Hindlimb muscle (tissue), 1 donor: ENCODE data around the gene THRA. TPM values are rescaled to one million over a fixed set of nuclear protein-coding genes. Genes with fewer than 3 reads are reported as not detected.

ENCODE experiments used
- DNase-seq: peaks from one replicate; pipeline ENCODE4 v3.0.0-alpha.2; 2013
- polyA plus RNA-seq: library from polyadenylated mRNA; unstranded; fragments of 120-200 nt; gene quantifications from one replicate; pipeline ENCODE4 v1.2.1, GENCODE V29; 2013; ENCODE audit not compliant: insufficient read length

Gene THRA
- polyA plus RNA-seq, 1 donor, result 85.6 TPM

DNA sequence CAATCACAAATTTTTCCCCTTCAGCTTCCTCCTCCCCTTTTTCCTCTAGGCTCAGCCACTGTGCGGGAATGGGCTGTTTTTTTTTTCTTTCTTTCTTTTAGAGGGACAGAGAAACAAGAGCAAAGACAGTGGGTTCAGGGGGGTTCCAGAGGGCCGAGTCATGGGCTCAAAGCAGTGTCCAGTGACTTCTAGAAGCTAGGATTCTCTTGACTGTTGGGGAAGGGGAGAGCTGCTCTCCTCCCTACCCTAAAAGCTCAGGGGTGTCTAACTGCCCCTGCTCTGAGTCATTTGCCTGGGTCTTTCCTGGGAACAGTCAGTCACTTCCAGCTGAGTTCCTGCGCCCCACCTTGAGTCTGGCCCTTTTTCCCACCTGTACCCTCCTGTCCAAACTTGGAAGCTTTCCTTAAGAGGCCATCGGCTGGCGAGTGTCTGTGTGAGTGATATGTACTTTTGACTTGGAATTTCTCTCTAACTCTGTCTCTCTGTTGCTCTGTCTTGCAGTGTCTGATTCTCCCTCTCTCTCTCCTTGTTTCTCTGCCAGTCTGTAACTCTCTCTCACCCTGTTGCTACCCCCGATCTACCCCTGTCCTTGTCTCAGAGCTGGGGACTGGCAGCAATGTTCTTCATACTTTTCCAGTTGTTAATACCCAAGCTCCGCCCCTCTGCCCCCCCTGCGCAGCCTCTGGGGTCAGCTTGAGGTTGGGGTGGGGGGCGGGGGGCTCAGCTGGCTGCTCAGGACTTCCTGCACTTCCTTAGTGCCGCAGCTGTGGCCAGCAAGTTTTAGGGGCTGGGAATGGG is 2.4 kb downstream of the THRA start:
- DNase-seq, result peak; percentile 72

DNA sequence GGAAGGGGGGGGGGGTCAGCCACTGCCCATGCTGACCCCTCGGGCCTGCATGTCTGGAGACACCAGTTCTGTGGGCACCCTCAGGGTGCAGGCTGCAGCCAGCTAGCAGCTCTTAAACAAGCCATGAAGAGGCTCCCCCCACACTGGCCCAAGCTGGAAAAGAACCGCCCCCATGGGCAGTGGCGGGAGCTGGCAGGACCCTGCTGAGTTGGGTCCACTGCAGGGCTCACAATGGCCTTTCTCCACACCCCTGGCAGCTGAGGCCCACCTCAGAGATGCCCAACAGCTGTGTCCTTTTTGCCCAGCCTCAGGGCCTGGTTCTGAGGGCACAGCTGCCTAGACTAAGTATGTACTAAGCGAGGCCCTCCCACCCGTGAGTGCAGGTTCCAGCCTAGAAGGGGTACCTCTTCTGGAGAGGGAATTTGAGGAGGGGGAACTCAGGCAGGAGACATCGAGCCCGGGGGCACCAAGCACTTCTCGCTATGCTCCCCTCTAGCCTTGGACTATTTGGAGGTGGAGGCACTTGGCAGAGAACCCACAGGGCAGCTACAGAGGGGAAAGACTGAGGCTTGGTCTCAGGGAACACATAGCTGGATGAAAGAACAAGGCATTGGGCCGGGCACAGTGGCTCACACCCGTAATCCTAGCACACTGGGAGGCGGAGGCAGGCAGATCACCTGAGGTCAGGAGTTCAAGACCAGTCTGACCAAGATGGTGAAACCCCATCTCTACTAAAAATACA is 3.2 kb downstream of the THRA start:
- DNase-seq, result no peak

DNA sequence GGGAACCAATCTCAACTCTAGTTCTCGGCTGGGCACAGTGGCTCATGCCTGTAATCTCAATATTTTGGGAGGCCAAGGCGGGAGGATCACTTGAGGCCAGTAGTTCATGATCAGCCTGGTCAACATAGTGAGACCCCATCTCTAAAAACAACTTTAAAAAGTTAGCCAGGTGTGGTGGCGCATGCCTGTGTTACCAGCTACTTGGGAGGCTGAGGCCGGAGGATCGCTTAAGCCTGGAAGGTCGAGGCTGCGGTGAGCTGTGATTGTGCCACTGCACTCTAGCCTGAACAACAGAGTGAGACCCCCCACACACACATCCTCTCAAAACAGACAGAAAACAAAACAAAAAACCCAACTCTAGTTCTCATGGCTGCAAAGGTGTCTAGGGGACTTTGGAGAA is 4.9 kb downstream of the THRA start:
- no peak for DNase-seq

GRCh38 chr17:40068129-40068581 is 5.4 kb downstream of the THRA start:
- DNase-seq, result no peak

DNA sequence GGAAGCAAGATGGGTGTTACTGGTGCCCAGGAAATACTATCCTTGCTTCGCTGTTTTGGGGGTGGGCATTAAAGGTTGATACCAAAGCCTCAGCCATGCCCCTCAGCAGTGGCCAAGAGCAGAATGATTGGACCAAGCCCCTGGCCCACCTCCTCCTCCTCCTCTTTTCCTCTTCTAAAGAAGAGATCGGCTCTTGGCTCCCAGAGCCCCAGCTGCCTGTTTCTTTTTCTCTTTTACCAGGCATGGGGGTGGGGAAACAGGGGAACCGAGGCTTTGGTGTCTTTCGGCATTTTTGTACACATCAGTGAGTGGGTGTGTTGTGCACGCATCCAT is 5.8 kb downstream of the THRA start:
- DNase-seq, result no peak

DNA sequence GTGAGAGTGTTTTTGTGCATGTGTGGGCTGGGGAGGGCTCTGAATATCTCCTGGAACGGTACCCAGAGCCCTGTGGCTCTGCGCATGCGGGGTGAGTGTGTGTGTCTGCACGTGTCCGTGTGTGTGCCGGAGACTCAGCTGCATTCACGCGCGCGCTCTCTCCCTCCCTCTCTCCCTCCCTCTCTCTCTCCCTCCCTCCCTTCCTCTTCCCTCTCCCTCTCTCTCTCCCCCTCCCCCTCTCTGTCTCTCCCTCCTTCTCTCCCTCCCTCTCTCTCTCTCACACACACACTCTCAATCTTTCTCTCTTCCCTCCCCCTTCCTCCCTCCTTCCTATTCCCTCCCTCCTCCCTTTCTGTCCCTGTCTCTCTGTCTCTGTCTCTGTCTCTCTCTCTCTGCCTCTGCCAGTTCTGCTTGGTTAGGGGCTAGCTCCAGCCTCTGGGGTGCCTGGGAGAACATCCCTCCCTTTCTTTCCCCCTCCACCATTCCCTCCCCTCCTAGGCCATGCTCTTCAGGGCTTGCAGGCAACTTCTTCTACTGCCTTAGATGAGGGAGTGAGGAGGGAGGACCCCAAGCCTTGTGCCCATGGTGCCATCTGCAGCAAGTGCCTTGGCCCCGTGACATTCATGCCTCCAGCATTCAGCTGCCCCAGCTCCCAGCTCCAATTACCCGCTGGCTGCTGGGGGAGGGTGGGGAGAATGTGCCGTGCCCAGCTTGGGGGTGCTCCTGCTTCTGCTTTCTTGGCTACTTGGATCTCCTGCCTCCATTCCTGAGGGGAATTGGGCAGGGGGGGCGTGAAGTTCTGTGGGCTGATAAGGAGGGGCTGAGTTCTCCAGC is 6.4 kb downstream of the THRA start:
- peak; percentile 94 for DNase-seq

GRCh38 chr17:40069751-40070708 is 7.3 kb downstream of the THRA start:
- DNase-seq, result no peak

- no peak for DNase-seq
Observed at GRCh38 chr17:40070709-40071312, 8.0 kb downstream of the THRA start.

GRCh38 chr17:40071313-40072039 is 8.7 kb downstream of the THRA start:
- DNase-seq, result no peak

- no peak for DNase-seq
Observed at GRCh38 chr17:40072040-40072734, 9.4 kb downstream of the THRA start.

DNA sequence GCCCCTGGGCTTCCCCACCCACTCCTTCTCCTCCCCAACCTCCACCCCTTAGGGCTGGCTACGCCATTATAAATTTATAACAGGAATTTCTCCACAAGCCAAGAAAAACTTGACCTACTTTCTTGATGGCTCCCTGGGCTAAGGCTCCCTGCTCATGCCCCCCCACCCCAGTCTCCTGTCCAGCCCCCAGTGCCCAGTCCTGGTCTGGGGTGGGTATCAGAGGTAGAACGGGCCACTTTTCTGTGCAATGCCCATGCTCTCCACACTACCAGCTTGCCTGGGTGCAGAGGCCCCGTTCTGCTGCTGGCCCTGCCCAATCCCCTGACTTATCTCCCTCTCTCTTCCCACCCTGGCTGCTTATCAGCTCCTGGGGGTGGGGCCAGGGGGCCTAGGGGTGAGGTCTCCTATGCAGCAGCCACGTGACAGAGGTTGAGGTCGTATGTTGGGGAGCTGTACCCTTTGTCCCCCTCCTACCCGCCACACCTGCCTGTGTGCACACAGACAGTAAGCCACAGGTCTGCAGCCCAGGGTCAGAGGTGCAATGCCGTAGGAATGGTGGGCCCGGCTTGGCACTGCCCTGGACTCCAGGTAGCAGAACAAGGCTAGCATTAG is 10.1 kb downstream of the THRA start:
- DNase-seq, result no peak

DNA sequence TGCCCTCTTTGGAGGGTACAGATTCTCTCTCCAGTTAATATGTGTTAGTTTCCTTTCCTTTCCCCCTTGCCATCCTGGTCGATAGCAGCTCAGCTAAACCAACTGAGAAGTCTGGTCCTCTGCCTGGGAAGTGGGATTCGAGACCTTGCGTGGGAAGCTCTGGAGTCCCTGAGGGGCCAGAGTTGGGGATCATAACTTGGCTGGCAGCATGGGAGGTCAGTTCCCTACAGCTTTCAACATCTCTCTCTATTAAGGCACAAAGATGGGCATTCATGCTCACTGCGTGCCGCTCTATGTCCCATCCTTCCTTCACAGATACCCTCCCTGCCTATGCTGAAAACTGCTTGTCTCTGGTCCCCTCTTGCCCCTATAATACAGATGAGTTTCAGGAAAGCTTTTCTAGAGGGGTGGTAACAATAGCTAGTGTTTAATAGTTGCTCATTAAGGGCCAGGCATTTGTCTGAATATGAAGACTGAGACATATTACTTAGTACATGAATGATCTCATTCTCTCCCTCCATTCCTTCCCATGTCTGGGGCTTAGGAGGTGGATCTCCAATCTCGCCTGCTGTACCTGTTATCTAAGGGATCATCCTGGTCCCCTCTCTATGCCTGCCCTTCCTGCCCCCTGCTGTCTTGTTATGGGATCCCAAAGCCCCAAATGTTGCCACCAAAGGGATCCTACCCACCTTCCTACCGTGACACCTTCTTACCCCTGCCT is 10.8 kb downstream of the THRA start:
- no peak for DNase-seq

DNA sequence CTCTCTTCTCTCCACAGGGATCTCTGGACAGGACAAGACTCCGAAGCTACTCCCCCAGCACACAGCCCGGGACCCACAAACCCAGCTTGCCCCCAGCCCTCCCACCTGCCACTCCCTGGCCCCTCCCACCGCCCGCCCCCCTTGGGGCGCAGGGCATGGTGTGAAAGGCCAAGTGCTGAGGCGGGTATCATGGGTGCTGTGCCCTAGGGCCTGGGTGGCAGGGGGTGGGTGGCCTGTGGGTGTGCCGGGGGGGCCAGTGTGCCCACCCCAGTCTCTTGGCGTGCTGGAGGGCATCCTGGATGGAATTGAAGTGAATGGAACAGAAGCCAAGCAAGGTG is 11.4 kb downstream of the THRA start:
- no peak for DNase-seq

- no peak for DNase-seq
Observed at GRCh38 chr17:40074871-40075200, 12.1 kb downstream of the THRA start.

GRCh38 chr17:40075201-40075941 is 12.6 kb downstream of the THRA start:
- DNase-seq, result no peak

DNA sequence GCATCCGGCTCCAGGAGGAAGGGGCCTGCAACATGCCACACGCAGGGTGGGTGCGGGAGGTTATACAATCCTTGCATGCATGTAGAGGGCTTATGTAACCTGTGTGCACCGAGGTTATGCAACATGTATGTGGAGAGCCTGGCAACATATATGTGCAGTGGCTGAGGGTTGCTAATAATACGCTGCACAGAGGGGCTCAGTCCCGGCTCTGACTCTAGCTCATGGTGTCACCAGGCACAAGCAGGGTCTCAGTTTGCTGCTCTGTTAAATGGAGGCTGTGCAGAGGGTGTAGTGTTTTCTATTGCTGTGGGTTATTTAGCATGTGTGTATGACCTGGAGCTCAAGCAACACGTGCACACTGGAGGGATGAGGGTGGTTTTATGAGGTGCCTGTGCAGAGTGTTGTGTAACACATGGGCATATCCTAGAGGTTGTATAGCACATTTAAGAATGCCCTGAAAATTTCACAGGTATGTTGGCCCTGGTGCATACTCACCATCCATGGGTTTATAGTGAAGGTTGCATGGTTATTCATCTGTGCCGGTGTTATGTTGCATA is 13.3 kb downstream of the THRA start:
- DNase-seq, result no peak

GRCh38 chr17:40076591-40076990 is 13.8 kb downstream of the THRA start:
- DNase-seq, result no peak

DNA sequence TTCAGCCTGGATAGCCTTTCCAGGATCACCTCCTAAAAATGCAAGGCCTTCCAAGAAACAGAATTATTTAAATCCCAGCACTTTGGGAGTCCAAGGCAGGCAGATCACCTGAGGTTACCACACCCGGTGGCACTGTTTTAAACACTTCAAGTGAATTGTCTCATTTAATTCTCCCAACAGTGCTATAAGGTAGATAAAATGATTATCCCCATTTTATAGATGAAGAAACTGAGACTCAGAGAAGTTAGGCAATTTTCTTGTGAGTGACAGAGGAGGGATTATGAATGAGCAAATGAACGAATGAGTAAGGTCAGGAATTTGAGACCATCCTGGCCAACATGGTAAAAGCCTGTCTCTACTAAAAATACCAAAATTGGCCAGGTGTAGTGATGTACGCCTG is 16.8 kb downstream of the THRA start:
- no peak for DNase-seq
